MM.1S (cell line): ENCODE results near the gene GCAT.

ENCODE experiments used
- DNase-seq: peaks from one replicate; pipeline ENCODE4 v3.0.0-alpha.2; 2015
- H2AFZ ChIP-seq: fragments of 300-600 bp; sonication (generic); 2 replicates; pipeline ENCODE4 v1.6.0; 2016; ENCODE audit warnings: antibody characterized with exemption, low read length
- H3F3A ChIP-seq: fragments of 300-600 bp; sonication (generic); 2 replicates; pipeline ENCODE4 v1.6.1; 2016; ENCODE audit warnings: mild to moderate bottlenecking, antibody characterized with exemption, low read length, moderate library complexity, mixed read lengths; ENCODE audit not compliant: insufficient read depth
- H3K27ac ChIP-seq: fragments of 300-600 bp; sonication (generic); 2 replicates; pipeline ENCODE4 v1.5.1; 2016; ENCODE audit warnings: mild to moderate bottlenecking, low read length
- H3K27me3 ChIP-seq: fragments of 300-600 bp; sonication (generic); replicated peaks from 2 replicates; pipeline ENCODE4 v1.6.0; 2016; ENCODE audit warnings: low read length; ENCODE audit not compliant: insufficient read depth
- H3K36me3 ChIP-seq: fragments of 300-600 bp; sonication (generic); replicated peaks from 2 replicates; pipeline ENCODE4 v1.6.1; 2016; ENCODE audit warnings: mild to moderate bottlenecking, low read length, mixed read lengths; ENCODE audit not compliant: insufficient read depth
- H3K4me1 ChIP-seq: fragments of 300-600 bp; sonication (generic); 2 replicates; pipeline ENCODE4 v1.6.1; 2016; ENCODE audit warnings: low read length, mixed read lengths
- H3K4me2 ChIP-seq: fragments of 300-600 bp; sonication (generic); 2 replicates; pipeline ENCODE4 v1.6.0; 2016; ENCODE audit warnings: low read depth, low read length
- H3K4me3 ChIP-seq: fragments of 300-600 bp; sonication (generic); 2 replicates; pipeline ENCODE4 v1.5.1; 2016; ENCODE audit warnings: low read length, mixed read lengths
- H3K79me2 ChIP-seq: fragments of 300-600 bp; sonication (generic); 2 replicates; pipeline ENCODE4 v1.6.1; 2016; ENCODE audit warnings: mixed run types, low read length, mixed read lengths
- H3K9ac ChIP-seq: fragments of 300-600 bp; sonication (generic); 2 replicates; pipeline ENCODE4 v1.6.1; 2016; ENCODE audit warnings: low read length, mixed read lengths
- H3K9me2 ChIP-seq: fragments of 300-600 bp; sonication (generic); replicated peaks from 2 replicates; pipeline ENCODE4 v1.6.1; 2016; ENCODE audit warnings: mild to moderate bottlenecking, low read length, mixed read lengths; ENCODE audit not compliant: insufficient read depth
- H3K9me3 ChIP-seq: fragments of 300-600 bp; sonication (generic); replicated peaks from 2 replicates; pipeline ENCODE4 v1.6.1; 2016; ENCODE audit warnings: mild to moderate bottlenecking, low read length, mixed read lengths; ENCODE audit not compliant: insufficient read depth
- H4K20me1 ChIP-seq: fragments of 300-600 bp; sonication (generic); 2 replicates; pipeline ENCODE4 v1.6.1; 2016; ENCODE audit warnings: mild to moderate bottlenecking, low read length, moderate library complexity, mixed read lengths; ENCODE audit not compliant: insufficient read depth
- EZH2 ChIP-seq: fragments of 300-600 bp; sonication (generic); optimal IDR thresholded peaks from 2 replicates; pipeline ENCODE3; 2017; ENCODE audit warnings: low read depth, mild to moderate bottlenecking, antibody characterized with exemption, low read length, mixed read lengths
- EZH2phosphoT487 ChIP-seq: fragments of 300-600 bp; sonication (generic); IDR thresholded peaks from 2 replicates; pipeline ENCODE4 v1.6.1; 2018; ENCODE audit warnings: antibody characterized with exemption, low read length
- TF ChIP-seq, protein P1 (sequence below): fragments of 300-600 bp; sonication (generic); IDR thresholded peaks from 2 replicates; pipeline ENCODE4 v1.5.1; 2016; ENCODE audit warnings: antibody characterized with exemption, low read length, mixed read lengths

Gene GCAT

GRCh38 chr22:37865510-37865909 lies 57.8 kb downstream of the GCAT start:
- H4K20me1 ChIP-seq, result no peaks in the 10 kb centered on the region
- H3K9ac ChIP-seq, result no peak overlapping the region
- no peak overlapping the region for H3K4me2 ChIP-seq
- H3F3A ChIP-seq, result peaks cover 11% of the 10 kb centered on the region; the same call in 1 of the 2 replicates
- no peaks in the 10 kb centered on the region for H3K9me2 ChIP-seq
- DNase-seq, result no peak
- no peak overlapping the region for H3K4me3 ChIP-seq
- H3K9me3 ChIP-seq, result no peaks in the 10 kb centered on the region
- H3K27me3 ChIP-seq, result no peaks in the 10 kb centered on the region
- peaks cover 9% of the 10 kb centered on the region for H3K36me3 ChIP-seq
- H3K27ac ChIP-seq, result no peak overlapping the region
- H3K4me1 ChIP-seq, result no peaks in the 10 kb centered on the region
- TF ChIP-seq EZH2phosphoT487, result no peak
- no peak for TF ChIP-seq EZH2
- TF ChIP-seq, protein P1, sequence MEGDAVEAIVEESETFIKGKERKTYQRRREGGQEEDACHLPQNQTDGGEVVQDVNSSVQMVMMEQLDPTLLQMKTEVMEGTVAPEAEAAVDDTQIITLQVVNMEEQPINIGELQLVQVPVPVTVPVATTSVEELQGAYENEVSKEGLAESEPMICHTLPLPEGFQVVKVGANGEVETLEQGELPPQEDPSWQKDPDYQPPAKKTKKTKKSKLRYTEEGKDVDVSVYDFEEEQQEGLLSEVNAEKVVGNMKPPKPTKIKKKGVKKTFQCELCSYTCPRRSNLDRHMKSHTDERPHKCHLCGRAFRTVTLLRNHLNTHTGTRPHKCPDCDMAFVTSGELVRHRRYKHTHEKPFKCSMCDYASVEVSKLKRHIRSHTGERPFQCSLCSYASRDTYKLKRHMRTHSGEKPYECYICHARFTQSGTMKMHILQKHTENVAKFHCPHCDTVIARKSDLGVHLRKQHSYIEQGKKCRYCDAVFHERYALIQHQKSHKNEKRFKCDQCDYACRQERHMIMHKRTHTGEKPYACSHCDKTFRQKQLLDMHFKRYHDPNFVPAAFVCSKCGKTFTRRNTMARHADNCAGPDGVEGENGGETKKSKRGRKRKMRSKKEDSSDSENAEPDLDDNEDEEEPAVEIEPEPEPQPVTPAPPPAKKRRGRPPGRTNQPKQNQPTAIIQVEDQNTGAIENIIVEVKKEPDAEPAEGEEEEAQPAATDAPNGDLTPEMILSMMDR, result no peak
- H3K79me2 ChIP-seq, result peaks cover 46% of the 10 kb centered on the region
- no peak overlapping the region for H2AFZ ChIP-seq
